HEK293 (cell line): ENCODE data around the gene SMTNL2.

Experiments
- CTCF ChIA-PET: fragments of 350-600 bp; formaldehyde crosslinking; extraction: SDS; loops from one replicate; lab custom pipeline; 2021; ENCODE audit warnings: antibody characterized with exemption; lab: Yijun Ruan, JAX
- POLR2A ChIA-PET: fragments of 300-600 bp; formaldehyde crosslinking; extraction: SDS; loops from one replicate; lab custom pipeline; 2020; ENCODE audit warnings: antibody characterized with exemption, inconsistent platforms; lab: Yijun Ruan, JAX
- H3K27ac ChIP-seq: fragments of 200-500 bp; sonication (Bioruptor generic); 2 replicates; pipeline ENCODE4 v1.5.1; 2014; ENCODE audit warnings: low read depth, low read length, control low read depth, inconsistent platforms; ENCODE audit errors: extremely low read depth
- H3K36me3 ChIP-seq, 2 experiments: fragments of 200-500 bp in 1 of 2; sonication (Bioruptor generic) in 1 of 2; 1 replicate in 1 of 2; 2 replicates in 1 of 2; pipeline ENCODE4 v1.5.1; 2014 to 2017; ENCODE audit warnings: inconsistent platforms in 2 of 2, low read length in 2 of 2; ENCODE audit not compliant: control insufficient read depth in 2 of 2, insufficient read depth in 1 of 2
- H3K4me1 ChIP-seq: fragments of 200-500 bp; sonication (Bioruptor generic); 2 replicates; pipeline ENCODE4 v1.5.1; 2014; ENCODE audit warnings: mild to moderate bottlenecking, low read length, inconsistent platforms; ENCODE audit not compliant: control insufficient read depth, insufficient read depth
- H3K4me3 ChIP-seq: 2 replicates; pipeline ENCODE4 v1.5.1; 2011; ENCODE audit warnings: low read depth, mild to moderate bottlenecking, control low read depth, low read length, moderate library complexity
- H3K9me3 ChIP-seq: fragments of 200-500 bp; sonication (Bioruptor generic); 2 replicates; pipeline ENCODE4 v1.5.1; 2014; ENCODE audit warnings: low read depth, low read length, inconsistent platforms; ENCODE audit not compliant: control insufficient read depth, insufficient read depth
- GLIS1 ChIP-seq: fragments of 450-650 bp; formaldehyde crosslinking; IDR thresholded peaks from 2 replicates; pipeline ENCODE4 v1.5.1; 2016; ENCODE audit warnings: missing biosample characterization, missing genetic modification characterization
- INSM2 ChIP-seq: fragments of 450-650 bp; formaldehyde crosslinking; IDR thresholded peaks from 2 replicates; pipeline ENCODE4 v1.5.1; 2016; ENCODE audit warnings: missing biosample characterization, missing genetic modification characterization
- SCRT1 ChIP-seq: fragments of 450-650 bp; formaldehyde crosslinking; IDR thresholded peaks from 2 replicates; pipeline ENCODE4 v1.5.1; 2016; ENCODE audit warnings: missing biosample characterization, missing genetic modification characterization, borderline replicate concordance
- SCRT2 ChIP-seq: fragments of 450-650 bp; formaldehyde crosslinking; IDR thresholded peaks from 2 replicates; pipeline ENCODE4 v1.5.1; 2016; ENCODE audit warnings: missing biosample characterization, missing genetic modification characterization
- SP3 ChIP-seq: fragments of 450-650 bp; formaldehyde crosslinking; IDR thresholded peaks from 2 replicates; pipeline ENCODE4 v1.5.1; 2016; ENCODE audit warnings: missing biosample characterization, missing genetic modification characterization
- SP7 ChIP-seq: fragments of 450-650 bp; formaldehyde crosslinking; IDR thresholded peaks from 2 replicates; pipeline ENCODE4 v1.5.1; 2016; ENCODE audit warnings: missing biosample characterization, missing genetic modification characterization
- TRIM28 ChIP-seq: IDR thresholded peaks from 2 replicates; pipeline ENCODE4 v1.6.1; 2011; ENCODE audit warnings: low read length, control low read depth, borderline replicate concordance
- ZFP41 ChIP-seq: fragments of 450-650 bp; formaldehyde crosslinking; IDR thresholded peaks from 2 replicates; pipeline ENCODE4 v1.5.1; 2016; ENCODE audit warnings: missing biosample characterization, missing genetic modification characterization, borderline replicate concordance
- ZNF133 ChIP-seq: fragments of 450-650 bp; formaldehyde crosslinking; IDR thresholded peaks from 2 replicates; pipeline ENCODE4 v1.5.1; 2016; ENCODE audit warnings: missing biosample characterization, missing genetic modification characterization
- ZNF155 ChIP-seq: fragments of 450-650 bp; formaldehyde crosslinking; IDR thresholded peaks from 2 replicates; pipeline ENCODE4 v1.5.1; 2016; ENCODE audit warnings: missing biosample characterization, missing genetic modification characterization
- ZNF175 ChIP-seq: fragments of 450-650 bp; formaldehyde crosslinking; IDR thresholded peaks from 2 replicates; pipeline ENCODE4 v1.5.1; 2016; ENCODE audit warnings: missing biosample characterization, missing genetic modification characterization
- ZNF335 ChIP-seq: fragments of 450-650 bp; formaldehyde crosslinking; conservative IDR thresholded peaks from 2 replicates; pipeline ENCODE4 v1.5.1; 2016; ENCODE audit warnings: missing biosample characterization, missing genetic modification characterization
- ZNF341 ChIP-seq: fragments of 450-650 bp; formaldehyde crosslinking; IDR thresholded peaks from 2 replicates; pipeline ENCODE4; 2016; ENCODE audit warnings: low read depth, missing biosample characterization, missing genetic modification characterization
- ZNF416 ChIP-seq: fragments of 450-650 bp; formaldehyde crosslinking; IDR thresholded peaks from 2 replicates; pipeline ENCODE4 v1.5.1; 2016; ENCODE audit warnings: missing biosample characterization, missing genetic modification characterization
- ZNF585B ChIP-seq: fragments of 450-650 bp; formaldehyde crosslinking; IDR thresholded peaks from 2 replicates; pipeline ENCODE4 v1.5.1; 2016; ENCODE audit warnings: missing biosample characterization, missing genetic modification characterization
- ZNF76 ChIP-seq: fragments of 450-650 bp; formaldehyde crosslinking; IDR thresholded peaks from 2 replicates; pipeline ENCODE4; 2016; ENCODE audit warnings: low read depth, missing biosample characterization, missing genetic modification characterization, borderline replicate concordance
- ZNF768 ChIP-seq: fragments of 450-650 bp; formaldehyde crosslinking; IDR thresholded peaks from 2 replicates; pipeline ENCODE4 v1.5.1; 2018; ENCODE audit warnings: missing biosample characterization, mild to moderate bottlenecking, missing genetic modification characterization
- ZNF837 ChIP-seq: fragments of 450-650 bp; formaldehyde crosslinking; IDR thresholded peaks from 2 replicates; pipeline ENCODE4 v1.5.1; 2016; ENCODE audit warnings: missing biosample characterization, missing genetic modification characterization
- TF ChIP-seq, protein P1 (sequence below): fragments of 450-650 bp; formaldehyde crosslinking; IDR thresholded peaks from 2 replicates; pipeline ENCODE4 v1.5.1; 2017; ENCODE audit warnings: missing biosample characterization, missing genetic modification characterization
- TF ChIP-seq, protein P2 (sequence below): fragments of 450-650 bp; formaldehyde crosslinking; IDR thresholded peaks from 2 replicates; pipeline ENCODE4 v1.5.1; 2017; ENCODE audit warnings: missing biosample characterization, missing genetic modification characterization
- TF ChIP-seq, protein P3 (sequence below): fragments of 450-650 bp; formaldehyde crosslinking; IDR thresholded peaks from 2 replicates; pipeline ENCODE4 v1.5.1; 2016; ENCODE audit warnings: missing biosample characterization, missing genetic modification characterization
- TF ChIP-seq, protein P4 (sequence below): fragments of 450-650 bp; formaldehyde crosslinking; IDR thresholded peaks from 2 replicates; pipeline ENCODE4 v1.5.1; 2016; ENCODE audit warnings: missing biosample characterization, missing genetic modification characterization

Gene SMTNL2

GRCh38 chr17:4607773-4608187 is 23.5 kb downstream of the SMTNL2 start:
- no peaks in the 10 kb centered on the region for H3K9me3 ChIP-seq
- peak overlapping the region; percentile 57 for H3K27ac ChIP-seq
- no peak for TF ChIP-seq ZFP41 (tag by site-specific recombination)
- TF ChIP-seq ZNF837 (tag by site-specific recombination), result no peak
- TF ChIP-seq SP7, result peak; percentile 64; the same call in 1 of the 2 replicates
- no peak for TF ChIP-seq ZNF155
- TF ChIP-seq TRIM28, result peak; percentile 53; the same call in 1 of the 2 replicates
- TF ChIP-seq, protein P1, sequence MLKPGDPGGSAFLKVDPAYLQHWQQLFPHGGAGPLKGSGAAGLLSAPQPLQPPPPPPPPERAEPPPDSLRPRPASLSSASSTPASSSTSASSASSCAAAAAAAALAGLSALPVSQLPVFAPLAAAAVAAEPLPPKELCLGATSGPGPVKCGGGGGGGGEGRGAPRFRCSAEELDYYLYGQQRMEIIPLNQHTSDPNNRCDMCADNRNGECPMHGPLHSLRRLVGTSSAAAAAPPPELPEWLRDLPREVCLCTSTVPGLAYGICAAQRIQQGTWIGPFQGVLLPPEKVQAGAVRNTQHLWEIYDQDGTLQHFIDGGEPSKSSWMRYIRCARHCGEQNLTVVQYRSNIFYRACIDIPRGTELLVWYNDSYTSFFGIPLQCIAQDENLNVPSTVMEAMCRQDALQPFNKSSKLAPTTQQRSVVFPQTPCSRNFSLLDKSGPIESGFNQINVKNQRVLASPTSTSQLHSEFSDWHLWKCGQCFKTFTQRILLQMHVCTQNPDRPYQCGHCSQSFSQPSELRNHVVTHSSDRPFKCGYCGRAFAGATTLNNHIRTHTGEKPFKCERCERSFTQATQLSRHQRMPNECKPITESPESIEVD (tag by site-specific recombination), result peak; percentile 87; the same call in 1 of the 2 replicates
- no peak for TF ChIP-seq ZNF585B (tag by site-specific recombination)
- peak; percentile 76 for TF ChIP-seq ZNF76 (tag by site-specific recombination)
- TF ChIP-seq ZNF175, result no peak
- no peak for TF ChIP-seq ZNF416 (tag by site-specific recombination)
- peak; percentile 54 for TF ChIP-seq ZNF341 (tag by site-specific recombination)
- peak; percentile 66 for TF ChIP-seq SCRT2 (tag by site-specific recombination)
- 0 out of 2 replicates have a peak, but pooled peaks have one; percentile 34 for TF ChIP-seq GLIS1 (tag by site-specific recombination)
- TF ChIP-seq, protein P2, sequence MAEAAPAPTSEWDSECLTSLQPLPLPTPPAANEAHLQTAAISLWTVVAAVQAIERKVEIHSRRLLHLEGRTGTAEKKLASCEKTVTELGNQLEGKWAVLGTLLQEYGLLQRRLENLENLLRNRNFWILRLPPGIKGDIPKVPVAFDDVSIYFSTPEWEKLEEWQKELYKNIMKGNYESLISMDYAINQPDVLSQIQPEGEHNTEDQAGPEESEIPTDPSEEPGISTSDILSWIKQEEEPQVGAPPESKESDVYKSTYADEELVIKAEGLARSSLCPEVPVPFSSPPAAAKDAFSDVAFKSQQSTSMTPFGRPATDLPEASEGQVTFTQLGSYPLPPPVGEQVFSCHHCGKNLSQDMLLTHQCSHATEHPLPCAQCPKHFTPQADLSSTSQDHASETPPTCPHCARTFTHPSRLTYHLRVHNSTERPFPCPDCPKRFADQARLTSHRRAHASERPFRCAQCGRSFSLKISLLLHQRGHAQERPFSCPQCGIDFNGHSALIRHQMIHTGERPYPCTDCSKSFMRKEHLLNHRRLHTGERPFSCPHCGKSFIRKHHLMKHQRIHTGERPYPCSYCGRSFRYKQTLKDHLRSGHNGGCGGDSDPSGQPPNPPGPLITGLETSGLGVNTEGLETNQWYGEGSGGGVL (tag by site-specific recombination), result 0 out of 2 replicates have a peak, but pooled peaks have one; percentile 32
- TF ChIP-seq, protein P3, sequence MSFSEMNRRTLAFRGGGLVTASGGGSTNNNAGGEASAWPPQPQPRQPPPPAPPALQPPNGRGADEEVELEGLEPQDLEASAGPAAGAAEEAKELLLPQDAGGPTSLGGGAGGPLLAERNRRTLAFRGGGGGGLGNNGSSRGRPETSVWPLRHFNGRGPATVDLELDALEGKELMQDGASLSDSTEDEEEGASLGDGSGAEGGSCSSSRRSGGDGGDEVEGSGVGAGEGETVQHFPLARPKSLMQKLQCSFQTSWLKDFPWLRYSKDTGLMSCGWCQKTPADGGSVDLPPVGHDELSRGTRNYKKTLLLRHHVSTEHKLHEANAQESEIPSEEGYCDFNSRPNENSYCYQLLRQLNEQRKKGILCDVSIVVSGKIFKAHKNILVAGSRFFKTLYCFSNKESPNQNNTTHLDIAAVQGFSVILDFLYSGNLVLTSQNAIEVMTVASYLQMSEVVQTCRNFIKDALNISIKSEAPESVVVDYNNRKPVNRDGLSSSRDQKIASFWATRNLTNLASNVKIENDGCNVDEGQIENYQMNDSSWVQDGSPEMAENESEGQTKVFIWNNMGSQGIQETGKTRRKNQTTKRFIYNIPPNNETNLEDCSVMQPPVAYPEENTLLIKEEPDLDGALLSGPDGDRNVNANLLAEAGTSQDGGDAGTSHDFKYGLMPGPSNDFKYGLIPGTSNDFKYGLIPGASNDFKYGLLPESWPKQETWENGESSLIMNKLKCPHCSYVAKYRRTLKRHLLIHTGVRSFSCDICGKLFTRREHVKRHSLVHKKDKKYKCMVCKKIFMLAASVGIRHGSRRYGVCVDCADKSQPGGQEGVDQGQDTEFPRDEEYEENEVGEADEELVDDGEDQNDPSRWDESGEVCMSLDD (tag by site-specific recombination), result no peak
- TF ChIP-seq, protein P4, sequence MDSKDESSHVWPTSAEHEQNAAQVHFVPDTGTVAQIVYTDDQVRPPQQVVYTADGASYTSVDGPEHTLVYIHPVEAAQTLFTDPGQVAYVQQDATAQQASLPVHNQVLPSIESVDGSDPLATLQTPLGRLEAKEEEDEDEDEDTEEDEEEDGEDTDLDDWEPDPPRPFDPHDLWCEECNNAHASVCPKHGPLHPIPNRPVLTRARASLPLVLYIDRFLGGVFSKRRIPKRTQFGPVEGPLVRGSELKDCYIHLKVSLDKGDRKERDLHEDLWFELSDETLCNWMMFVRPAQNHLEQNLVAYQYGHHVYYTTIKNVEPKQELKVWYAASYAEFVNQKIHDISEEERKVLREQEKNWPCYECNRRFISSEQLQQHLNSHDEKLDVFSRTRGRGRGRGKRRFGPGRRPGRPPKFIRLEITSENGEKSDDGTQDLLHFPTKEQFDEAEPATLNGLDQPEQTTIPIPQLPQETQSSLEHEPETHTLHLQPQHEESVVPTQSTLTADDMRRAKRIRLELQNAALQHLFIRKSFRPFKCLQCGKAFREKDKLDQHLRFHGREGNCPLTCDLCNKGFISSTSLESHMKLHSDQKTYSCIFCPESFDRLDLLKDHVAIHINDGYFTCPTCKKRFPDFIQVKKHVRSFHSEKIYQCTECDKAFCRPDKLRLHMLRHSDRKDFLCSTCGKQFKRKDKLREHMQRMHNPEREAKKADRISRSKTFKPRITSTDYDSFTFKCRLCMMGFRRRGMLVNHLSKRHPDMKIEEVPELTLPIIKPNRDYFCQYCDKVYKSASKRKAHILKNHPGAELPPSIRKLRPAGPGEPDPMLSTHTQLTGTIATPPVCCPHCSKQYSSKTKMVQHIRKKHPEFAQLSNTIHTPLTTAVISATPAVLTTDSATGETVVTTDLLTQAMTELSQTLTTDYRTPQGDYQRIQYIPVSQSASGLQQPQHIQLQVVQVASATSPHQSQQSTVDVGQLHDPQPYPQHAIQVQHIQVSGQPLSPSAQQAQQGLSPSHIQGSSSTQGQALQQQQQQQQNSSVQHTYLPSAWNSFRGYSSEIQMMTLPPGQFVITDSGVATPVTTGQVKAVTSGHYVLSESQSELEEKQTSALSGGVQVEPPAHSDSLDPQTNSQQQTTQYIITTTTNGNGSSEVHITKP (tag by site-specific recombination), result 0 out of 2 replicates have a peak, but pooled peaks have one; percentile 9
- TF ChIP-seq ZNF768 (tag by site-specific recombination), result no peak
- TF ChIP-seq ZNF133 (tag by site-specific recombination), result no peak
- TF ChIP-seq SP3 (tag by site-specific recombination), result no peak
- TF ChIP-seq SCRT1 (tag by site-specific recombination), result peak; percentile 45; the same call in 1 of the 2 replicates
- TF ChIP-seq INSM2, result no peak
- TF ChIP-seq ZNF335 (tag by site-specific recombination), result peak; percentile 26; the same call in 1 of the 2 replicates
- no peak overlapping the region for H3K4me3 ChIP-seq
- ChIA-PET POLR2A (interaction anchor here (0.7 kb wide), 1 partner anchor 20 kb away, joined by 3 read pairs; no protein-coding TSS in a partner anchor), CTCF (interaction anchor here (0.6 to 5.7 kb wide), 4 partner anchors 12 to 40 kb away, joined by 3 to 34 read pairs (median 4); no protein-coding TSS in a partner anchor)
- no peaks in the 10 kb centered on the region for H3K36me3 ChIP-seq
- H3K4me1 ChIP-seq, result peaks cover 24% of the 10 kb centered on the region
